K562 (cell line): ENCODE measurements around the gene MARK2. TPM values are rescaled to one million over a fixed set of nuclear protein-coding genes. Genes with fewer than 3 reads are reported as not detected.

Source experiments
- ARID2 ChIP-seq: fragments of 450-650 bp; IDR thresholded peaks from 2 replicates; pipeline ENCODE4 v1.6.1; 2017; ENCODE audit warnings: antibody characterized with exemption, mild to moderate bottlenecking
- KHSRP ChIP-seq: fragments of 450-650 bp; IDR thresholded peaks from 2 replicates; pipeline ENCODE4 v1.6.1; 2017
- MAX ChIP-seq: sonication (generic); formaldehyde crosslinking; IDR thresholded peaks from 2 replicates; pipeline ENCODE4 v1.9.0; 2022; ENCODE audit warnings: mild to moderate bottlenecking, missing genetic modification reagents
- NBN ChIP-seq: fragments of 450-650 bp; IDR thresholded peaks from 2 replicates; pipeline ENCODE4 v1.6.1; 2016; ENCODE audit warnings: low read depth, mild to moderate bottlenecking
- POLR3A ChIP-seq: IDR thresholded peaks from 2 replicates; pipeline ENCODE4 v1.6.1; 2011; ENCODE audit warnings: borderline replicate concordance, mild to moderate bottlenecking, moderate library complexity; ENCODE audit not compliant: insufficient read length, insufficient read depth; ENCODE audit errors: extremely low read depth
- RBM39 ChIP-seq: fragments of 200-400 bp; formaldehyde crosslinking; optimal IDR thresholded peaks from 2 replicates; pipeline ENCODE3; 2018; ENCODE audit warnings: low read depth, low read length
- RNF219 ChIP-seq: fragments of 250-450 bp; sonication (Bioruptor Pico); IDR thresholded peaks from 2 replicates; pipeline ENCODE4 v1.5.0; 2022; ENCODE audit warnings: mild to moderate bottlenecking
- ZBTB40 ChIP-seq, 2 experiments: fragments of 450-650 bp in 1 of 2; sonication (generic) in 1 of 2; formaldehyde crosslinking in 1 of 2; IDR thresholded peaks; 2 replicates each; pipeline versions ENCODE4 v1.7.1 to v1.9.0; 2016 to 2022; ENCODE audit warnings: inconsistent platforms in 1 of 2, mild to moderate bottlenecking in 1 of 2, missing genetic modification reagents in 1 of 2
- ZNF212 ChIP-seq: fragments of 450-650 bp; formaldehyde crosslinking; IDR thresholded peaks from 2 replicates; pipeline ENCODE4 v1.4.0; 2020; ENCODE audit warnings: mild to moderate bottlenecking
- ZNF23 ChIP-seq: fragments of 250-450 bp; sonication (Bioruptor Pico); IDR thresholded peaks from 2 replicates; pipeline ENCODE4 v1.4.0; 2020; ENCODE audit warnings: mild to moderate bottlenecking
- ZNF512 ChIP-seq: IDR thresholded peaks from 2 replicates; pipeline ENCODE4 v1.6.1; 2016; ENCODE audit warnings: missing genetic modification characterization, missing compliant biosample characterization
- ZNF655 ChIP-seq: fragments of 250-450 bp; sonication (Bioruptor Pico); IDR thresholded peaks from 2 replicates; pipeline ENCODE4 v1.5.0; 2021
- polyA plus RNA-seq, 8 experiments: library from polyadenylated mRNA; depleted of rRNA in 4 of 8; stranded (reverse) in 5 of 8; unstranded in 3 of 8; fragments of >200 nt; fragmentation: Nextera tagmentation in 2 of 8; fragmentation: Illumina TruSeq in 1 of 8; extraction: Ambion mirVana in 2 of 8; extraction: Trizol in 1 of 8; gene quantifications; 2 replicates each; pipeline versions ENCODE4 v1.2.1 to v1.2.3, GENCODE V29; 2011 to 2014; ENCODE audit warnings: inconsistent platforms in 1 of 8, missing spikeins in 1 of 8
- total RNA-seq, 7 experiments: library from RNA; depleted of rRNA in 6 of 7; stranded (reverse); fragments of >200 nt in 6 of 7; fragmentation: Illumina TruSeq in 2 of 7; extraction: Trizol in 2 of 7; gene quantifications; 2 replicates each; pipeline versions ENCODE4 v1.2.1 to v1.2.3, GENCODE V29; 2011 to 2021; ENCODE audit warnings: low replicate concordance in 1 of 7

Gene MARK2
- total and polyA plus RNA-seq, 9 of the 15 experiments (the other 6 are each of a cell fraction or from before 2014, with no cell fraction given), result 0.32 to 43.5 (median 15.1) TPM

- TF ChIP-seq ZNF655 (CRISPR knock-in tag) (no peak), RNF219 (CRISPR knock-in tag) (no peak), ZNF23 (CRISPR knock-in tag) (no peak), NBN (no peak), POLR3A (no peak), ZNF212 (CRISPR knock-in tag) (no peak), RBM39 (no peak), MAX (CRISPR knock-in tag) (no peak), KHSRP (no peak), ARID2 (no peak), ZBTB40 (IDR thresholded peaks at IDR 0.05) (no peak), ZBTB40 (CRISPR knock-in tag; IDR thresholded peaks at IDR 0.05) (no peak), ZNF512 (tag) (no peak)
Measured at GRCh38 chr11:63858628-63859550, 20.0 kb downstream of the MARK2 start (continued).
